PC-3 (cell line): Measurements from ENCODE around the gene THAP7. TPM values are rescaled to one million over a fixed set of nuclear protein-coding genes. Genes with fewer than 3 reads are reported as not detected.

Experiments used
- ATAC-seq: fragments of 200-7000 bp; cut with Tn5 transposase; 2 replicates; pipeline ENCODE4 v1.9.1; 2020; ENCODE audit warnings: mild to moderate bottlenecking, moderate library complexity
- BruUV-seq: library from RNA; stranded (reverse); fragments of 400-500 nt; replicated peaks from 2 replicates; lab custom pipeline; 2021; lab: Mats Ljungman, UMichigan
- CTCF ChIA-PET: fragments of 300-600 bp; sonication (Branson Sonifier 250); formaldehyde crosslinking; loops from one replicate; lab custom pipeline; 2022; ENCODE audit warnings: antibody characterized with exemption; lab: Charles Lee
- POLR2A ChIA-PET: fragments of 300-600 bp; sonication (Branson Sonifier 250); formaldehyde crosslinking; loops from one replicate; lab custom pipeline; 2022; ENCODE audit warnings: antibody characterized with exemption; ENCODE audit not compliant: unreplicated experiment; lab: Charles Lee
- DNase-seq: peaks from one replicate; pipeline ENCODE4 v3.0.0-alpha.2; 2015
- H2AFZ ChIP-seq: fragments of 300-600 bp; sonication (generic); 2 replicates; pipeline ENCODE4 v1.6.0; 2016; ENCODE audit warnings: antibody characterized with exemption, low read length
- H3F3A ChIP-seq: fragments of 300-600 bp; sonication (generic); one replicate; pipeline ENCODE4 v1.6.0; 2017; ENCODE audit warnings: antibody characterized with exemption, low read length, control low read depth, mild to moderate bottlenecking; ENCODE audit not compliant: unreplicated experiment
- H3K27ac ChIP-seq: fragments of 300-600 bp; sonication (generic); 2 replicates; pipeline ENCODE4 v1.5.1; 2016; ENCODE audit warnings: mild to moderate bottlenecking, low read length
- H3K27me3 ChIP-seq: fragments of 300-600 bp; sonication (generic); 2 replicates; pipeline ENCODE4 v1.6.1; 2016; ENCODE audit warnings: low read length, mixed read lengths
- H3K36me3 ChIP-seq: fragments of 300-600 bp; sonication (generic); 2 replicates; pipeline ENCODE4 v1.6.1; 2016; ENCODE audit warnings: low read depth, mixed run types, low read length, mixed read lengths
- H3K4me1 ChIP-seq: fragments of 300-600 bp; sonication (generic); 2 replicates; pipeline ENCODE4 v1.5.1; 2016; ENCODE audit warnings: low read length; ENCODE audit not compliant: insufficient read depth
- H3K4me2 ChIP-seq: fragments of 300-600 bp; sonication (generic); 2 replicates; pipeline ENCODE4 v1.6.0; 2016; ENCODE audit warnings: low read length
- H3K4me3 ChIP-seq: fragments of 300-600 bp; sonication (generic); 2 replicates; pipeline ENCODE4 v1.5.1; 2016; ENCODE audit warnings: mild to moderate bottlenecking, low read length, mixed read lengths
- H3K79me2 ChIP-seq: fragments of 300-600 bp; sonication (generic); 2 replicates; pipeline ENCODE4 v1.6.1; 2017; ENCODE audit warnings: low read length, mixed read lengths
- H3K9ac ChIP-seq: fragments of 300-600 bp; sonication (generic); 2 replicates; pipeline ENCODE4 v1.6.0; 2016; ENCODE audit warnings: mild to moderate bottlenecking, low read length
- H3K9me2 ChIP-seq: fragments of 300-600 bp; sonication (generic); replicated peaks from 2 replicates; pipeline ENCODE4 v1.6.1; 2016; ENCODE audit warnings: mixed run types, low read length, mixed read lengths
- H3K9me3 ChIP-seq: fragments of 300-600 bp; sonication (generic); 2 replicates; pipeline ENCODE4 v1.6.1; 2016; ENCODE audit warnings: low read length, mixed read lengths
- H4K20me1 ChIP-seq: fragments of 300-600 bp; sonication (generic); 2 replicates; pipeline ENCODE4 v1.6.1; 2016; ENCODE audit warnings: low read length, mixed read lengths
- CTCF ChIP-seq: fragments of 300-600 bp; sonication (generic); conservative IDR thresholded peaks from 2 replicates; pipeline ENCODE4 v1.5.1; 2017; ENCODE audit warnings: antibody characterized with exemption, low read depth, mild to moderate bottlenecking, low read length
- EZH2 ChIP-seq: fragments of 300-600 bp; sonication (generic); IDR thresholded peaks from one replicate; pipeline ENCODE4 v1.6.1; 2017; ENCODE audit warnings: antibody characterized with exemption, mild to moderate bottlenecking, low read length; ENCODE audit not compliant: unreplicated experiment
- EZH2phosphoT487 ChIP-seq: fragments of 300-600 bp; sonication (generic); IDR thresholded peaks from 2 replicates; pipeline ENCODE4 v1.6.1; 2018; ENCODE audit warnings: mild to moderate bottlenecking, antibody characterized with exemption, low read length, borderline replicate concordance
- intact Hi-C: fragments of 100-400 bp; cut with micrococcal nuclease; formaldehyde crosslinking; loops from 2 replicates; pipeline ENCODE4 v1.9.0; 2023
- total RNA-seq: library from RNA; depleted of rRNA; stranded (reverse); fragments of >200 nt; gene quantifications from 2 replicates; pipeline ENCODE4 v1.2.3, GENCODE V29; 2014

THAP7 gene
- total RNA-seq, 1 experiment from 2014 or later: 43.0 TPM

GRCh38 chr22:21047730-21048129, 45.8 kb upstream of the THAP7 start:
- Histone ChIP-seq H3F3A (no peaks in the 10 kb centered on the region), H3K9me2 (no peaks in the 10 kb centered on the region), H3K36me3 (no peaks in the 10 kb centered on the region), H3K79me2 (no peaks in the 10 kb centered on the region), H2AFZ (no peak overlapping the region), H3K4me1 (peaks cover 19% of the 10 kb centered on the region), H3K27me3 (no peaks in the 10 kb centered on the region), H3K4me3 (no peak overlapping the region), H3K27ac (no peak overlapping the region), H3K4me2 (no peak overlapping the region), H4K20me1 (no peaks in the 10 kb centered on the region), H3K9ac (no peak overlapping the region), H3K9me3 (no peaks in the 10 kb centered on the region)
- ChIA-PET CTCF (no interaction called here), POLR2A (no interaction called here)
- ATAC-seq (no peak), DNase-seq (no peak)
- TF ChIP-seq EZH2phosphoT487: no peak
- TF ChIP-seq CTCF: no peak
- TF ChIP-seq EZH2: no peak
- intact Hi-C loops: no loop called here
- no TSS peak for BruUV-seq

GRCh38 chr22:21047035-21047661, 45.2 kb upstream of the THAP7 start:
- no peaks in the 10 kb centered on the region for H3K27me3 ChIP-seq
- DNase-seq (no peak), ATAC-seq (no peak)
- no peak overlapping the region for H3K27ac ChIP-seq
- BruUV-seq: no TSS peak
- intact Hi-C loops: no loop called here
- peaks cover 19% of the 10 kb centered on the region for H3K4me1 ChIP-seq
- ChIA-PET POLR2A (no interaction called here), CTCF (no interaction called here)
- H3K36me3 ChIP-seq: no peaks in the 10 kb centered on the region
- no peaks in the 10 kb centered on the region for H3K79me2 ChIP-seq
- H3K9me3 ChIP-seq: no peaks in the 10 kb centered on the region
- no peak overlapping the region for H3K9ac ChIP-seq
- no peaks in the 10 kb centered on the region for H3K9me2 ChIP-seq
- no peak overlapping the region for H3K4me3 ChIP-seq
- no peaks in the 10 kb centered on the region for H4K20me1 ChIP-seq
- no peaks in the 10 kb centered on the region for H3F3A ChIP-seq
- no peak for TF ChIP-seq CTCF
- no peak overlapping the region for H2AFZ ChIP-seq
- no peak overlapping the region for H3K4me2 ChIP-seq

GRCh38 chr22:21045585-21046294, 43.8 kb upstream of the THAP7 start, which contains the start of gene LRRC74B:
TSS of gene LRRC74B (plus strand) at chr22:21045946. CDS start at chr22:21045987, 41 bp downstream.
- no peaks in the 10 kb centered on the region for H3K27me3 ChIP-seq
- no TSS peak for BruUV-seq
- peak within 1 kb of the TSS; percentile 60 for H3K4me3 ChIP-seq
- no peaks in the 10 kb centered on the region for H3K36me3 ChIP-seq
- peak within 1 kb of the TSS; percentile 84 for H2AFZ ChIP-seq
- H3K9me3 ChIP-seq: no peaks in the 10 kb centered on the region
- no peaks in the 10 kb centered on the region for H3K79me2 ChIP-seq
- H3F3A ChIP-seq: no peaks in the 10 kb centered on the region
- ATAC-seq (peak; percentile 94), DNase-seq (peak; percentile 79)
- H3K4me1 ChIP-seq: peaks cover 19% of the 10 kb centered on the region
- ChIA-PET POLR2A (no interaction called here), CTCF (no interaction called here)
- no peak for TF ChIP-seq CTCF
- no peak for TF ChIP-seq EZH2phosphoT487
- no peak for TF ChIP-seq EZH2
- H3K27ac ChIP-seq: no peak within 1 kb of the TSS
- intact Hi-C loops: no loop called here
- no peaks in the 10 kb centered on the region for H4K20me1 ChIP-seq
- no peaks in the 10 kb centered on the region for H3K9me2 ChIP-seq
- peak within 1 kb of the TSS; percentile 87 for H3K4me2 ChIP-seq
- no peak within 1 kb of the TSS for H3K9ac ChIP-seq
